ENCODE data around the gene SSBP3.

SSBP3 gene

GRCh38 chr1:54326543-54327385 lies 79.4 kb downstream of the SSBP3 start:
- DNase-seq (ENCODE audit: low read depth) = no peak
- no peak overlapping the region for H3K4me3 ChIP-seq (ENCODE audit: low read depth, low read length)
- TF ChIP-seq, protein P1, sequence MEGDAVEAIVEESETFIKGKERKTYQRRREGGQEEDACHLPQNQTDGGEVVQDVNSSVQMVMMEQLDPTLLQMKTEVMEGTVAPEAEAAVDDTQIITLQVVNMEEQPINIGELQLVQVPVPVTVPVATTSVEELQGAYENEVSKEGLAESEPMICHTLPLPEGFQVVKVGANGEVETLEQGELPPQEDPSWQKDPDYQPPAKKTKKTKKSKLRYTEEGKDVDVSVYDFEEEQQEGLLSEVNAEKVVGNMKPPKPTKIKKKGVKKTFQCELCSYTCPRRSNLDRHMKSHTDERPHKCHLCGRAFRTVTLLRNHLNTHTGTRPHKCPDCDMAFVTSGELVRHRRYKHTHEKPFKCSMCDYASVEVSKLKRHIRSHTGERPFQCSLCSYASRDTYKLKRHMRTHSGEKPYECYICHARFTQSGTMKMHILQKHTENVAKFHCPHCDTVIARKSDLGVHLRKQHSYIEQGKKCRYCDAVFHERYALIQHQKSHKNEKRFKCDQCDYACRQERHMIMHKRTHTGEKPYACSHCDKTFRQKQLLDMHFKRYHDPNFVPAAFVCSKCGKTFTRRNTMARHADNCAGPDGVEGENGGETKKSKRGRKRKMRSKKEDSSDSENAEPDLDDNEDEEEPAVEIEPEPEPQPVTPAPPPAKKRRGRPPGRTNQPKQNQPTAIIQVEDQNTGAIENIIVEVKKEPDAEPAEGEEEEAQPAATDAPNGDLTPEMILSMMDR (conservative IDR thresholded peaks at IDR 0.05; ENCODE audit: low read depth, low read length) = no peak

DNA sequence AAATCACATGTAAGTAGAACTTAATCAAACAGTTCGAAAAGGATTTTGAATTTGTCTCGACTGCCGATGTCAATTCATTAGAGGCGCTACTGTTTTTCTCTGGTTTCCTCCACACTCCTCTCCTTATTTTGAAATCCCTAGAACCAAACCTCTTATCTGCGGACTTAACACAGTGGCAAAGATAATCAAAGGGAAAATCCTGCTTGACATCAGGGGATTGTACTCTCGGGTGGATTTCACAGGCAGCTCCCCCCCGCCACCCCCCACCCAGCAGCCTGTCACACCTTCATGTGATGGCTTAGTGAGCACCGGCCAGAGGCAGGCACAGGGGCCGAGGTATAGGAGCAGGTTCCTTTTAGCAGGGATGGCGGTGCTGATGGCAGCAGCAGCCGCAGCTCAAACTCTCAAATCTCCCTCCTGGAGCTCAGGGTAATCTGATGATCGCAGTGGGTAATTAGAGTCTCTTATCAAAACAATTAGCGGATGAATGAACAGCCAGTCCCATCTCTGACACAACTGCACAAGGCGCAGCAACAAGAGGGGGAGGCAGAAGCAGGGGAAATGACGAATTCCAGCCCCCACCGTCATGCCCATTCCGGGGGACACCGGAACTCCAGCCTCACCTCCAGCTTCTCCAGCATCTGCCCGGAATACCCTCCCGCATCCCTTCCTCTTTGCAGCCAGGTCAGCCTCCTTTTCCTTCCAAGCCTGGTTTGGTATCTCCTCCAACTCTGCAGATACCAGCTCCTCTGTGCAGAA lies 80.3 kb downstream of the SSBP3 start:
- TF ChIP-seq, protein P1 (conservative IDR thresholded peaks at IDR 0.05; ENCODE audit: low read depth, low read length) = no peak
- H3K4me3 ChIP-seq (ENCODE audit: low read depth, low read length) = no peak overlapping the region
- DNase-seq (ENCODE audit: low read depth) = no peak

- no peak overlapping the region for H3K4me3 ChIP-seq (ENCODE audit: low read depth, low read length)
- DNase-seq (ENCODE audit: low read depth) = no peak
- TF ChIP-seq, protein P1 (conservative IDR thresholded peaks at IDR 0.05; ENCODE audit: low read depth, low read length) = no peak
These were observed 80.9 kb downstream of the SSBP3 start for GRCh38 chr1:54325284-54325683.

GRCh38 chr1:54324251-54325140 lies 81.7 kb downstream of the SSBP3 start:
- no peak overlapping the region for H3K4me3 ChIP-seq (ENCODE audit: low read depth, low read length)
- DNase-seq (ENCODE audit: low read depth) = no peak
- TF ChIP-seq, protein P1 (conservative IDR thresholded peaks at IDR 0.05; ENCODE audit: low read depth, low read length) = no peak

GRCh38 chr1:54323921-54324250 lies 82.3 kb downstream of the SSBP3 start:
- TF ChIP-seq, protein P1 (conservative IDR thresholded peaks at IDR 0.05; ENCODE audit: low read depth, low read length) = no peak
- no peak overlapping the region for H3K4me3 ChIP-seq (ENCODE audit: low read depth, low read length)
- DNase-seq (ENCODE audit: low read depth) = no peak

GRCh38 chr1:54323324-54323739 lies 82.9 kb downstream of the SSBP3 start:
- no peak for DNase-seq (ENCODE audit: low read depth)
- TF ChIP-seq, protein P1 (conservative IDR thresholded peaks at IDR 0.05; ENCODE audit: low read depth, low read length) = peak; percentile 33
- H3K4me3 ChIP-seq (ENCODE audit: low read depth, low read length) = no peak overlapping the region
